Measurements from ENCODE around the gene SCFD2. TPM values are rescaled to one million over a fixed set of nuclear protein-coding genes. Genes with fewer than 3 reads are reported as not detected.
A peak's percentile ranks its signal among the peaks of the same experiment; 100 is the strongest.

SCFD2 gene
- total and polyA plus RNA-seq, 2 of the 8 experiments (the other 6 are each of a cell fraction or from before 2014, with no cell fraction given): 6.2 to 10.2 TPM

DNA sequence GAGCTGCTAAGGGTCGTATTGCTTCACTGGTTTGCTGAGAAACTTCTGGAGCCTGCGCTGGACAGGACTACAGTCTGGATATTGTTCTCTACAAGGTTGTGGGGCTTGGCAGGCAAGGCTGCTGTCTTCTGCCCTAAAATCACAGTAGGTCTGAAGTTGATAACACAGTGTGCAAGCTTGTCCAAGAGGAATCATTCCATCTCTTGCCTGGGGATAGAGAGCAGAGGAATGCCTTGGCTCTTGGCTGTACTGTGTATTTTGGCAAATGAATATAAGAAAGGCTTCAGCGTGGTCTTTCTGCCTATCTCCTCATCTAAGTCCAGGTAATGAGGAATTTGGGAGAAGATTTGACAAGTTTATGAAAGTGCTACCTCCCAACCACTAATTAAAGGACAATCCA, 513.1 kb downstream of the SCFD2 start:
- Histone ChIP-seq H2AFZ (ENCODE audit: low read length) (peak overlapping the region; percentile 71; the same call in 1 of the 2 replicates), H3K27me3 (replicated peaks in 1 of 4; ENCODE audit: control insufficient read depth in 3 of 4, extremely low read depth in 1 of 4, insufficient read depth in 3 of 4, low read length in 3 of 4) (no peaks in the 10 kb centered on the region), H3K4ac (replicated peaks; ENCODE audit: insufficient read length, low read depth, low read length) (no peak overlapping the region), H3K4me1 (replicated peaks in 1 of 4; ENCODE audit: control insufficient read depth in 3 of 4, insufficient read depth in 4 of 4, low read length in 3 of 4) (peaks cover 0 to 11% (median 3%) of the 10 kb centered on the region in 4 experiments; a peak in 3 of 7 replicates), H3K79me1 (ENCODE audit: low read depth, low read length) (no peaks in the 10 kb centered on the region), H3K56ac (replicated peaks; ENCODE audit: insufficient read length, low read depth, low read length) (no peak overlapping the region), H2AK5ac (ENCODE audit: low read depth, low read length) (no peak overlapping the region), H4K20me1 (replicated peaks in 1 of 2; ENCODE audit: control insufficient read depth in 1 of 2, insufficient read depth in 2 of 2, low read length in 2 of 2) (no peaks in the 10 kb centered on the region), H3K18ac (ENCODE audit: extremely low read depth, low read length) (no peak overlapping the region), H3K36me3 (ENCODE audit: control insufficient read depth in 2 of 4, insufficient read depth in 4 of 4, low read length in 3 of 4) (no peaks in the 10 kb centered on the region), H2BK12ac (ENCODE audit: low read depth, low read length) (no peak overlapping the region; the same call in 1 of the 2 replicates), H2BK15ac (ENCODE audit: low read length) (no peak overlapping the region), H3K4me2 (ENCODE audit: insufficient read depth in 1 of 2, low read depth in 2 of 2, low read length in 2 of 2) (no peak overlapping the region), H4K8ac (ENCODE audit: extremely low read depth, insufficient read depth, low read length) (no peak overlapping the region), H3K23ac (ENCODE audit: insufficient read length) (no peak overlapping the region), H4K5ac (ENCODE audit: insufficient read length, low read depth, low read length) (no peak overlapping the region), H2BK5ac (ENCODE audit: low read depth, low read length) (0 out of 2 replicates have a peak overlapping the region, but pooled peaks have one; percentile 2), H2BK20ac (ENCODE audit: low read length) (no peak overlapping the region), H4K91ac (replicated peaks; ENCODE audit: insufficient read length, low read length) (no peak overlapping the region), H2BK120ac (replicated peaks; ENCODE audit: low read depth, low read length) (no peak overlapping the region), H3K4me3 (ENCODE audit: extremely low read depth in 1 of 4, insufficient read depth in 2 of 4, low read depth in 3 of 4, low read length in 4 of 4) (no peak overlapping the region), H3K79me2 (ENCODE audit: control insufficient read depth in 1 of 2, insufficient read depth in 2 of 2, low read length in 2 of 2) (no peaks in the 10 kb centered on the region), H3K9ac (replicated peaks in 1 of 4; ENCODE audit: extremely low read depth in 1 of 4, low read depth in 3 of 4, low read length in 3 of 4) (no peak overlapping the region), H3K27ac (ENCODE audit: low read depth, low read length) (no peak overlapping the region), H3K23me2 (ENCODE audit: low read depth, low read length) (no peaks in the 10 kb centered on the region; the same call in 1 of the 2 replicates), H3K14ac (ENCODE audit: insufficient read length) (no peak overlapping the region), H3K9me3 (ENCODE audit: insufficient read depth in 2 of 2, low read depth in 1 of 2, low read length in 1 of 2) (peaks cover 4 to 7% of the 10 kb centered on the region in 2 experiments; a peak in 1 of 4 replicates)
- TF ChIP-seq SIN3A (conservative IDR thresholded peaks at IDR 0.05 in 1 of 2, IDR thresholded peaks at IDR 0.05 in 1 of 2; ENCODE audit: low read depth in 1 of 2, low read length in 2 of 2) (no peak), EP300 (IDR thresholded peaks at IDR 0.05; ENCODE audit: borderline replicate concordance in 1 of 2, low read depth in 2 of 2, low read length in 2 of 2) (no peak), GABPA (IDR thresholded peaks at IDR 0.05; ENCODE audit: borderline replicate concordance, insufficient read depth, low read length) (no peak), SP4 (IDR thresholded peaks at IDR 0.05; ENCODE audit: low read length) (no peak), TAF1 (IDR thresholded peaks at IDR 0.05; ENCODE audit: low read depth, low read length) (no peak), RBBP5 (IDR thresholded peaks at IDR 0.05; ENCODE audit: borderline replicate concordance, low read depth, low read length) (no peak), HDAC2 (IDR thresholded peaks at IDR 0.05; ENCODE audit: borderline replicate concordance in 1 of 2, low read depth in 2 of 2, low read length in 2 of 2) (no peak), SP1 (IDR thresholded peaks at IDR 0.05; ENCODE audit: low read depth, low read length) (no peak)
- TF ChIP-seq, protein P1, sequence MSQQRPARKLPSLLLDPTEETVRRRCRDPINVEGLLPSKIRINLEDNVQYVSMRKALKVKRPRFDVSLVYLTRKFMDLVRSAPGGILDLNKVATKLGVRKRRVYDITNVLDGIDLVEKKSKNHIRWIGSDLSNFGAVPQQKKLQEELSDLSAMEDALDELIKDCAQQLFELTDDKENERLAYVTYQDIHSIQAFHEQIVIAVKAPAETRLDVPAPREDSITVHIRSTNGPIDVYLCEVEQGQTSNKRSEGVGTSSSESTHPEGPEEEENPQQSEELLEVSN (IDR thresholded peaks at IDR 0.05): no peak
- CTCF ChIA-PET (ENCODE audit: partially characterized antibody): interaction anchor here (0.6 to 1.4 kb wide), 5 partner anchors 8 to 125 kb away, joined by 3 to 4 read pairs (median 3); no protein-coding TSS in a partner anchor
- FAIRE-seq (no peak), DNase-seq (ENCODE audit: low read depth in 1 of 2, low spot score in 2 of 2) (no peak)
- 68% methylated on average over 3 of the region's 3 CpGs; no CpG with 5 or more reads in 1 of the 2 experiments for WGBS, 2 experiments (ENCODE audit: extremely low coverage in 1 of 2, insufficient coverage in 1 of 2, insufficient read length in 1 of 2, insufficient replicate concordance in 2 of 2, low coverage in 1 of 2, low lambda C conversion rate in 2 of 2, missing lambda C conversion rate in 1 of 2)
- POLR2A ChIA-PET (ENCODE audit: partially characterized antibody): interaction anchor here (0.8 to 2.0 kb wide), 10 partner anchors 9 to 140 kb away, joined by 4 to 7 read pairs (median 6); partner anchors contain the start of genes ERVMER34-1 and RASL11B

Data from H1 (cell line).